Measurements from ENCODE around the gene MORC1. TPM values are rescaled to one million over a fixed set of nuclear protein-coding genes. Genes with fewer than 3 reads are reported as not detected.
A peak's percentile ranks its signal among the peaks of the same experiment; 100 is the strongest.

Gene MORC1
- total RNA-seq, 1 donor: under 0.01 TPM

- DNase-seq (ENCODE audit: low read depth in 2 of 3, low spot score in 2 of 3): no peak
Observed at GRCh38 chr3:108947855-108948254, 170.1 kb downstream of the MORC1 start.

- no peak for DNase-seq (ENCODE audit: low read depth in 2 of 3, low spot score in 2 of 3)
Observed at GRCh38 chr3:108946292-108947285, 171.3 kb downstream of the MORC1 start.

DNA sequence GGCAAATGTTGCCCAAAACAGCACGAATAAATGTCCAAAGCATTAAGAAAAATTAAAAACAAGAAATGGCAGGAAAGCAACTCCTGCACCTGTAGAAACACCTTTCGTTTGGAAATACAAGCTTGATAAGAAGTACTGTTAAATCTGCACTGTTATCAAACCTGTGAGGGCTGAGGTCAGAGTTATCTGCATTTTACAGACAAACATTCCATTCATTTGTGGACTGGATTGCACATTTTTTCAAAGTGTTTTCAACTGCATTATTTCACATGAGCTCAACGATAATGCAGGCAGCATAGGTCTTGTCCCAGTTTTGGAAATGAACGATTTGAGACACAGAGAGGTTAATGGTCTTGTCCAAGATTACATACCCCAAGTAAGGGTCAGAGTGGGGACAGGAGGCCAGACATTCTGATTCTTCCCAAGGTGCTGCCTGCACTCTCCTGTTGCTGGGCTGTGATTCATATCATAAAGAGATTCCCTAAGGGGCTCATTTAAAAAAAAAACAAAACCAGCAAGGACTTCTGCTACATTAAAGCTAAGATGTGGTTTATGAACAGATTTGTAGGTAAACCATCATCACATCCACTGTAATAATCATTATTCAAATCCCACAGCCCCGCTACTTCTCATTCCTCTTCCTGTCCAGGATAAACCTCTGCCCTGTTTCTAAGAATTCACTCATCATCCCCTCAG, 177.2 kb downstream of the MORC1 start:
- no peak for DNase-seq (ENCODE audit: low read depth in 2 of 3, low spot score in 2 of 3)

GRCh38 chr3:108940166-108940565, 177.8 kb downstream of the MORC1 start:
- no peak for DNase-seq (ENCODE audit: low read depth in 2 of 3, low spot score in 2 of 3)

DNA sequence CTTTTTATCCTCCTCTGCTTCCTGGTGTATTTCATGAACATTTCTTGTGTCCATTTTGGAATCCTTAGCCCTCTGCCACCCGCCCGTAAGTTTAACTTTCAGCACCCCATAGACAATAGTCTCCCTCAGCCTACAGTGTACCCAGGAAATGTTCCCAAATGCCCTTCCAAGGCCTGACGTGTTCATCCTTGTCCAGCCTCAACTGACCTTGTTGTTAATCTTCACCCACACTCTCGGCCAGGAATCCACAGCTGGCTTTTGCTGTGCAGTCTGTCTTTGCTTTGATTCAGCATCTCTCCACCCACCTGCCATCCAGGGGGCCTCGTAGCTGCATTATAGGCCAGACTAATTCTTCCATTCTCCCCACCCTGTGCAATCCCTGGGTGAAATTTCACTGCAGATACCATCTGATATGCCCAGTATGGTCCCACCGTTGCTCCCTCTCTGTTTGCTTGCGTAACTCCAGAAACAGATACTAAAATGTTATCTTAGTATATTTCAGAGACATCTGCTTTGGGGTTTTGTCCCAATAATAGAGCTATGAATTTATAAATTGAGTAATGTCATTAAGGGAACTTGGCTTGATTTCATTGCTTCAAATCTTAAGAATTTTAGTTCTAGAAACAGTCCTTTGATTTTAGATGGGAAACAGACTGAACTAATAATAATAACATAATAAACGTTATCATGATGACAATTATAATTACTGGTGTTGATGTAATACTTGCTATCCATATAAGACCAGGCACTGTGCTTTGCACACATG, 180.8 kb downstream of the MORC1 start:
- no peak for DNase-seq (ENCODE audit: low read depth in 2 of 3, low spot score in 2 of 3)

DNA sequence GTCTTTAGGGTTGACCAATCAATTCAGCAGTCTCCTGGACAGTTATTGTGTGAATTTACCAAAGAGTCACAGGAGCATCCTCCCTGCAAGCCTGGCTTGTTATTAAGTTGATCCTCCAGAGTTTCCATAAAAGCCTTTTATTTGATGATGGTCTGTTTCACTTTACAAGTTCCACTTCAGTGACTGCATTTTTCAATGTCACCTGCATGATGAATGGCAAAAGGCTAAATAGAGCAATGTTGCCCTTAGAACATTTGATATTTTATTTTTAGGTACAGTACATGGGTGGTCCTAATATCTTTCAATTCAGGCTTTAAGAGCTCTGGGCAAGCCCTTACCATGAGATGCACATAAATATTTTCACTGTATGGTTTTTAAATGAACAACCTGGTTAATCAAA, 186.9 kb downstream of the MORC1 start:
- DNase-seq (ENCODE audit: low read depth in 2 of 3, low spot score in 2 of 3): no peak

- no peak for DNase-seq (ENCODE audit: low read depth in 2 of 3, low spot score in 2 of 3)
Observed at GRCh38 chr3:108918866-108919265, 199.1 kb downstream of the MORC1 start.

DNA sequence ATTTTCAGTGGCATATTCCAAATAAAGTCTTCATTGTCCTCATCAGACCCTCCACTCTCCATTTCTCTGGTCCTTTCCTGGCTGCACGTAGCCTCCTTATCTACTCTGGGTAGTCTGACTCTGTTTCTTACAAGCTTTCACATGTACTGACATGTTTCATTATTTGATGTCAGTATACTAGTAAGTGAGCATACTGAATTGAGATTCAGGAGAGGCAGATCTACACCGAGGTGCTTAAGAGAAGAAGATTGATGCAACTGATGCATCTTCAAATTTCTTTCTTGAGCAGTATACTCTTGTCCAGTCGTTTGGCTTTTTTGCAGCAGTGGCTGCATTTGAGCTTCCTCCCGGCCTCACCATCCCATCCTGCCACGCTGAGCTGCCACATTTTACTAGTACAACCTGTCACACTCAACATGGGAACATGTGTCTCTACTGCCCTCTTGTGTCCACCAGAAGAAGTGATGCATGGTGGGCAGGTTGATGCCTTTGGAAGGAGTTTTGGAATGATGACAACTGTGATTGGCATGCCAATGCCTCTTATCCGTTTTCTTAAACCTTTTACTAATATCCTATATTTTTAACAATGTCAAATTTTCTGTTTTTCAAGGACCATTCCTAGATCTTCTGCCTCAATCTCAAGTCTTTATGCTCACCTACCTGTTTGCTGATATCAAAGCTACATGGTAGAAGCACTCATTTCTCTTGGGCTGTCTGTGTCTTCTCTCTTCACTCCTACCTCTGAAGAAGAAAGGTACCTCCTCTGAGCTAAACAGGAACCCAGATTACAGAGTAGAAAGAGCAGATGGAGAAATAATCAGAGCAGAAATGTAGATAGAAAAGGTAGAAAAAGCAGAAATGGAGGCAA, 202.9 kb downstream of the MORC1 start:
- DNase-seq (ENCODE audit: low read depth in 2 of 3, low spot score in 2 of 3): peak; percentile 40 to 72 (median 55)

- no peak for DNase-seq (ENCODE audit: low read depth in 2 of 3, low spot score in 2 of 3)
Observed at GRCh38 chr3:108909799-108910198, 208.1 kb downstream of the MORC1 start.

Small RNA genes lying within 50 kb of the gene (small RNA-seq; reads per million reads assigned to genes)
- gene RF00012: 0.61 reads per million

Other genes starting within 250 kb of the MORC1 start
- not detected for gene GUCA1C, start 164.3 kb downstream of the MORC1 start, total RNA-seq
- not detected for gene C3orf85, start 18.6 kb upstream of the MORC1 start, total RNA-seq
- gene DPPA2, start 198.4 kb upstream of the MORC1 start, total RNA-seq: under 0.01 TPM
- gene DPPA4, start 219.4 kb upstream of the MORC1 start, total RNA-seq: 49.8 TPM